ENCODE results near the gene DOCK3.

DNA sequence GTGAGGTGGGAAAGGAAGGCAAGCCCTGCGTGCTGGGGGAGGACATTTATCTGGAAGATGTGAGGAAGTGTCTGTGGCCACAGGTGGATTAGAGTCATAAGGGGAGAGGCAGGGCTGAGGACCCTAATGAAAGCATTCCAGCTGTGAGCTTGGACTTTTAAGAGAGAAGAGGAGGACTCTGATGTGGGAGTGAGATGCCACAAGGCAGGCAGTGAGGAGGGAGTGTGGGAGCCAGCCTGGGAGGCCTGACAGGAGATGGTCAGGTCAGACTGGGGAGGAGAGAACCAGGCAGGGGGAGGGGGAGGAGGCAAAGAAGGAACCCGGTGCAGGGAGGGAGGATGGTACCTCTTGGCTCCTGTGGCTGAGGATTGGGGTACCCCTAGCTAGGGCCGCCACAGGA, 36.8 kb upstream of the DOCK3 start:
- TF ChIP-seq POLR2AphosphoS5 (IDR thresholded peaks at IDR 0.05) (no peak), POLR2A (IDR thresholded peaks at IDR 0.05) (no peak), CTCF (IDR thresholded peaks at IDR 0.05) (no peak)
